ENCODE results near the gene PSME1.

DNA sequence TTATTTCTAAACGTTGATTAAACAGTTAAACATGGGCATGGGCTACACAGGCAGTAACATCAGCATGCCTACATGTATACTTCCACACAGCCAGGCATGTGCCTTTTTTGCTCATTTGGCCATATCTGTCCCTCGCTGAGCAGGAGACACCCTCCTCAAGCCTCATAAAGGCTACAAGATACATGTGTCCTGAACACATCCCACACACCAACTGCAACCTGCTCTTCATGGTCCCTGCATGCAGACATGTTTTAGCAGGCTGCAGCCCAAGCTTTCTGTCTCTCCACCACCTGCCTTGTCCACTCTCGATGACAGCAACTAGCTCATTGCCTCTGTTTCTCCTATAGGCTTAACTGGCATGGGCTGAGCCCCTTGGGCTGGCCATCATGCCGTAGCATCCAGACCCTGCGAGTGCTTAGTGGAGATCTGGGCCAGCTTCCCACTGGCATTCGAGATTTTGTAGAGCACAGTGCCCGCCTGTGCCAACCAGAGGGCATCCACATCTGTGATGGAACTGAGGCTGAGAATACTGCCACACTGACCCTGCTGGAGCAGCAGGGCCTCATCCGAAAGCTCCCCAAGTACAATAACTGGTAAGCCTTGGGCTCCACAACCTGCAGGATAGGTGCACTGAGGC lies 39.3 kb upstream of the PSME1 start:
- TF ChIP-seq, protein P1, sequence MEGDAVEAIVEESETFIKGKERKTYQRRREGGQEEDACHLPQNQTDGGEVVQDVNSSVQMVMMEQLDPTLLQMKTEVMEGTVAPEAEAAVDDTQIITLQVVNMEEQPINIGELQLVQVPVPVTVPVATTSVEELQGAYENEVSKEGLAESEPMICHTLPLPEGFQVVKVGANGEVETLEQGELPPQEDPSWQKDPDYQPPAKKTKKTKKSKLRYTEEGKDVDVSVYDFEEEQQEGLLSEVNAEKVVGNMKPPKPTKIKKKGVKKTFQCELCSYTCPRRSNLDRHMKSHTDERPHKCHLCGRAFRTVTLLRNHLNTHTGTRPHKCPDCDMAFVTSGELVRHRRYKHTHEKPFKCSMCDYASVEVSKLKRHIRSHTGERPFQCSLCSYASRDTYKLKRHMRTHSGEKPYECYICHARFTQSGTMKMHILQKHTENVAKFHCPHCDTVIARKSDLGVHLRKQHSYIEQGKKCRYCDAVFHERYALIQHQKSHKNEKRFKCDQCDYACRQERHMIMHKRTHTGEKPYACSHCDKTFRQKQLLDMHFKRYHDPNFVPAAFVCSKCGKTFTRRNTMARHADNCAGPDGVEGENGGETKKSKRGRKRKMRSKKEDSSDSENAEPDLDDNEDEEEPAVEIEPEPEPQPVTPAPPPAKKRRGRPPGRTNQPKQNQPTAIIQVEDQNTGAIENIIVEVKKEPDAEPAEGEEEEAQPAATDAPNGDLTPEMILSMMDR (IDR thresholded peaks at IDR 0.05): no peak
- TF ChIP-seq POLR2A (IDR thresholded peaks at IDR 0.05): no peak
